Testis (tissue), 2 donors: ENCODE results near the gene GMPS.

Source experiments
- POLR2A ChIP-seq: fragments of 450-650 bp; IDR thresholded peaks from one replicate; pipeline ENCODE4 v1.6.1; 2017; ENCODE audit warnings: antibody characterized with exemption, mild to moderate bottlenecking, moderate library complexity
- TF ChIP-seq, protein P1 (sequence below), 3 experiments: fragments of 450-650 bp in 2 of 3; fragments of 200-600 bp in 1 of 3; sonication (generic) in 1 of 3; IDR thresholded peaks; one replicate each; pipeline ENCODE4 v1.5.1; 2016 to 2019; ENCODE audit warnings: antibody characterized with exemption in 3 of 3, mild to moderate bottlenecking in 2 of 3, moderate library complexity in 1 of 3

DNA sequence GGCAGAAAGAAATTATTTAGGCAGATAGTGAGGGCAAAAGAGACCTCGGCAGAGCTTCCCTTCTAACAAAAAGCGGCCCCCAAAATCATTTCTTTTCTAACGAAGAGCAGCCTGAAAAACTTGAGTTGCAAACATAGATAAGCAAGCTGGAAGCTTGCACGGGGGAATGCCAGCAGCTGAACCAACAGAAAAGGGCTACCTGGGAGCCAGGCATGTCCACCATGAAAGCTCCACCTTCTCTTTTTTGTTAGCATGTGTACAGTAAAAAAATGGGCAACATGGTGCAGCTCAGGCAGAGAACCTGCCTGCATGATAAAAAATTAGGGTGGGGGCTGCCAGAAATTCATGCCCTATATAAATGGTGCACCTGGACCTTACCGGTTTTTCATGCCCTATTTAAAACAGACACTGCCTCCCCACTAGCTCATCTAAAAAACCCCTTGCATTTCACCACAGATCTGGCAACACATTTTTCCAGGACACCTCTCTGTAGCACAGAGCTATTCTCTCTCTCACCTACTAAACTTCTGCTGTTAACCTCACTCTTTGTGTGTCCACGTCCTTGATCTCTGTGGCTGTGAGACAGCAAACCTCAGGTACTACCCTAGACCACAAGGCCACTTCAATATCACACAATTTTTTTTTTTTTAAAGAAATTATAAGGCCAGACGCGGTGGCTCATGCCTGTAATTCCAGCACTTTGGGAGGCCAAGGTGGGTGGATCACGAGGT is 34.9 kb upstream of the GMPS start:
- TF ChIP-seq POLR2A = no peak
- TF ChIP-seq, protein P1, sequence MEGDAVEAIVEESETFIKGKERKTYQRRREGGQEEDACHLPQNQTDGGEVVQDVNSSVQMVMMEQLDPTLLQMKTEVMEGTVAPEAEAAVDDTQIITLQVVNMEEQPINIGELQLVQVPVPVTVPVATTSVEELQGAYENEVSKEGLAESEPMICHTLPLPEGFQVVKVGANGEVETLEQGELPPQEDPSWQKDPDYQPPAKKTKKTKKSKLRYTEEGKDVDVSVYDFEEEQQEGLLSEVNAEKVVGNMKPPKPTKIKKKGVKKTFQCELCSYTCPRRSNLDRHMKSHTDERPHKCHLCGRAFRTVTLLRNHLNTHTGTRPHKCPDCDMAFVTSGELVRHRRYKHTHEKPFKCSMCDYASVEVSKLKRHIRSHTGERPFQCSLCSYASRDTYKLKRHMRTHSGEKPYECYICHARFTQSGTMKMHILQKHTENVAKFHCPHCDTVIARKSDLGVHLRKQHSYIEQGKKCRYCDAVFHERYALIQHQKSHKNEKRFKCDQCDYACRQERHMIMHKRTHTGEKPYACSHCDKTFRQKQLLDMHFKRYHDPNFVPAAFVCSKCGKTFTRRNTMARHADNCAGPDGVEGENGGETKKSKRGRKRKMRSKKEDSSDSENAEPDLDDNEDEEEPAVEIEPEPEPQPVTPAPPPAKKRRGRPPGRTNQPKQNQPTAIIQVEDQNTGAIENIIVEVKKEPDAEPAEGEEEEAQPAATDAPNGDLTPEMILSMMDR (IDR thresholded peaks at IDR 0.05) = no peak
